ENCODE results near the gene RASA3.
"Not testable (repeated sequence)": the region's sequence is repeated elsewhere in the genome, so short reads cannot be mapped to it uniquely, and the experiment has no call there.

The RASA3 gene

DNA sequence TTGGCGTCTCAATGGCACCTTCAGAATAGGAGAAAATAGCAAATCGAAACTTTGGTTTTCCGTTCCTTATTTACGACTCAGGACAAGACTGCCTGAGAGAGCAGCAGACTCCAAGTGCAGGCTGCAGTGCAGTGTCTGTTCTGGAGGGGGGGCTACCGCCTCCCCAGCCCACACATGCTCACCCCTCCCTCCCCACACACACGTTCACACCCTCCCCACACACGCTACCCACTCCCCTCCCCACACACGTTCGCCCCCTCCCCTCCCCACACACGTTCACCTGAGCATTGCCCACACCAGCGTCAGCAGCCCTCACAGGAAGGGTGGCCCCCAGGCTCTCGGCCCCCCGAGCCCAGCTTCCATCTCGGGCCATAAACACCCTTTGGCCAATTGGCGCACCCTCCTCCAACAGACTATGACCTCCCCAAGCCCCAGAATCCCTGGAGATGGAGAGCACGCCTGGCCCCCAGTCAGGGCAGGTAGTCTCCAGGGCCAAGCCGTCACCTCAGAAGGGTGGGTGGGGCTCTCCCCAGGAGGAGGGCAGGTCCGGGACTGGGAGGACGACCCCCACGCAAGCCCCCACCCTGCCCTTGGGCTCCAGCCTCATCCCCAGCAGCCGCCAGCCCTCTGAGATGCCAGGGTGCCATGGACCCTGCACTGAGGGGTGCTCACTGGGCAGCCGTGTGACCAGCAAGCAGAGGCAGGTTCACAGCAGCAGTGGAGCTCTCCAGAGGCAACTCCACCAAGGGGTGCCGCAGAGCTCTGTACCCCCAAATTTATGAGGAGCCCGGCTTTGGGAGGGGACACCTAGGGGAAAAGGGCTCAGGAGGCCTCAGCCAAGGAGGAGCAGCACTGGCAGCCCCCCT lies 27.5 kb downstream of the RASA3 start:
- peaks cover 42% of the 10 kb centered on the region for H3K4me1 Mint-ChIP-seq
- no peak overlapping the region for H3K4me3 Mint-ChIP-seq
- peaks cover 67% of the 10 kb centered on the region for H3K36me3 Mint-ChIP-seq
- H3K27ac Mint-ChIP-seq = peak overlapping the region; percentile 60
- peaks cover 4% of the 10 kb centered on the region for H3K9me3 Mint-ChIP-seq
- no peak for DNase-seq
- H3K27me3 Mint-ChIP-seq = no peaks in the 10 kb centered on the region
- CTCF ChIA-PET = no interaction called here

DNA sequence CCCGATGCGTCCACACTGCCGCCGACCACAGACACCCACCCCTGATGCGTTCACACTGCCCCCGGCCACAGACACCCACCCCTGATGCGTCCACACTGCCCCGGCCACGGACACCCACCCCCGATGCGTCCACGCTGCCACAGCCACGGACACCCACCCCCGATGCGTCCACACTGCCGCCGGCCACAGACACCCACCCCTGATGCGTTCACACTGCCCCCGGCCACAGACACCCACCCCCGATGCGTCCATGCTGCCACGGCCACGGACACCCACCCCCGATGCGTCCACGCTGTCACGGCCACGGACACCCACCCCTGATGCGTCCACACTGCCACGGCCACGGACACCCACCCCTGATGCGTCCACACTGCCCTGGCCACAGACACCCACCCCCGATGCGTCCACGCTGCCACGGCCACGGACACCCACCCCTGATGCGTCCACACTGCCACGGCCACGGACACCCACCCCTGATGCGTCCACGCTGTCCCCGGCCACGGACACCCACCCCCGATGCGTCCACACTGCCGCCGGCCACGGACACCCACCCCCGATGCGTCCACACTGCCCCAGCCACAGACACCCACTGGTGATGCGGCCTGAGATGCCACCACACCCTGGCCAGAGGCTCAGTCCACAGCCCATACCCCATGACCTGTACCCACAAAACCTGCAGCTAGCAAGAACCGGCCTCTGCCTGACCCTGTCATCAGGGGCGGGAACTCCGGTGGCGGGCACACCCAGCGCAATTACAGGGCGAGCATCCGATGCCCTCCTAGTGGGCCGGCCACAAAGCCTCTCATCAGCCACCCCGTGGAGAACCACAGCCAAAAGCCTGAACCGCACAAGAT lies 28.4 kb downstream of the RASA3 start:
- H3K27ac Mint-ChIP-seq = no peak overlapping the region
- peaks cover 59% of the 10 kb centered on the region for H3K36me3 Mint-ChIP-seq
- peaks cover 4% of the 10 kb centered on the region for H3K9me3 Mint-ChIP-seq
- no peak overlapping the region for H3K4me3 Mint-ChIP-seq
- no peak for DNase-seq
- peaks cover 35% of the 10 kb centered on the region for H3K4me1 Mint-ChIP-seq
- H3K27me3 Mint-ChIP-seq = no peaks in the 10 kb centered on the region
- CTCF ChIA-PET = no interaction called here

DNA sequence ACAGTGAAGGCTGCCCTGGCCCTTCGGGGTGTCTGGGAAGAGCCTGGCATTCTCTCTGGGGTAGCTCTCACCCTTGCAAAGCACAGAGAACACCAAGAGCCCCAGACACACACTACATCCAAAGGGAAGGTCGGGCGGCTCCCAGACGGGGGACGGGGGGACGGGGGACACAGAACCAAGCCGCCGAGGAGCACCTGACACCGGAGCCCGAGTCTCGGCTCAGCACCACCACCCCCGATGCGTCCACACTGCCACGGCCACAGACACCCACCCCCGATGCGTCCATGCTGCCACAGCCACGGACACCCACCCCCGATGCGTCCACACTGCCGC lies 29.2 kb downstream of the RASA3 start:
- H3K27me3 Mint-ChIP-seq, H3K9me3 Mint-ChIP-seq, DNase-seq, CTCF ChIA-PET, H3K4me3 Mint-ChIP-seq: not testable (repeated sequence)
- Mint-ChIP-seq H3K4me1 (peaks cover 31% of the 10 kb centered on the region), H3K36me3 (peaks cover 58% of the 10 kb centered on the region), H3K27ac (peak overlapping the region; percentile 37)

DNA sequence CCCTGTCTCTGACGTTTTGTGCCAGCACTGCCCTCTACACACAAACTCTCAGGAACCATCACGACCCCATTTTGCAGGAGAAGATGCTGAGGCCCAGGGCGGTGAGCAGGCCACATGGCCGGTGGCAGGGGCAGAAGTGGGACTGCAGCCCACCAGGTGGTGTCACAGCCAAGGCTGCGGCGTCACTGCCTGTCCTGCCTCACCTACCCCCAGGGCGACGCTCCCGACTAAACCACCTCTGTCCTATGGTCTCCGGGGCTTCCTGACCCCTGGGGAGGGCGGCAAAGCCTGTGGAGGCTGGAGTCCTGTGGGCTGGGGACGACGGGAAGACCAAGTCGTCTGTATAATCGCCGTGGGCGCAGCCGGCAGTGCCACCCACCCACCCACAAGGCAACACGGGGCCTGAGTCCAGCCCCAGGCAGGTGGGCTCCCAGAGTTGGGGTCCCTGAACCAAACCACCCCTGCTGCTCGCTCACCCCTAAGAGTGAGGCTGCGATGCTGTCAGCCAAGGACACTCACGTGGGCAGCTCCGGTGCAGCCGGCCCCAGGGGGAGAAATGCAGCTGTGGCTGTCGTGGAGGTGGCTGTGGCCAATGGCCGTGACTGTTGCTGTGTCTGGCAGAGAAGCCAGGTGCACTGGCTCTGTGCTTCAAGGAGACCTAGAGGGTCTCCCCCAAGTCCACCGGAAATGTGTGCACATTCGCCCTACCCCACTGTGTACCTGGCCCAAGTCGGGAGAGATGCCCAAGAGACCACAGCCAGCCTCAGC lies 29.7 kb downstream of the RASA3 start:
- DNase-seq = no peak
- CTCF ChIA-PET = no interaction called here
- Mint-ChIP-seq H3K27ac (peak overlapping the region; percentile 37), H3K4me1 (peaks cover 28% of the 10 kb centered on the region), H3K9me3 (peaks cover 4% of the 10 kb centered on the region), H3K4me3 (no peak overlapping the region), H3K27me3 (no peaks in the 10 kb centered on the region), H3K36me3 (peaks cover 58% of the 10 kb centered on the region)

DNA sequence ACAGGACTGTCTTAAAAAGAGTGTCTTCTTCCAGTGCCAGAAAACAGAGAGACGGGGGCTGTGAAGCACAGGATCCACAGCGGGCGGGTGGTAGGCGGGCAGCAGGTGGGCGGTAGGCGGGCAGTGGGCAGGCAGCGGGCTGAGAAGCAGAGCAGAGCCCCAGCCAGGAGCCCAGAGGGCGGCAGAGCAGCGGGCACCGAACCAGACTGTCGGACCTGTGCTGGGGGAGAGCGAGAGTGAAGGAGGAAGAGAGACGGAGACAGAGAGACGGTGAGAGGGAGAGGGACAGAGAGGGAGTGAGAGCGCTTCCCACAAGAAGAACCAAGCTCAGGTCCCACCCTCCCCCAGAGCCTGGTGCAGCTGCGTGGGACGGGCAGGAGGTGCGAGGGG lies 30.3 kb downstream of the RASA3 start:
- CTCF ChIA-PET = no interaction called here
- peaks cover 34% of the 10 kb centered on the region for H3K4me1 Mint-ChIP-seq
- H3K36me3 Mint-ChIP-seq = peaks cover 62% of the 10 kb centered on the region
- no peak overlapping the region for H3K27ac Mint-ChIP-seq
- peaks cover 4% of the 10 kb centered on the region for H3K9me3 Mint-ChIP-seq
- no peak for DNase-seq
- H3K27me3 Mint-ChIP-seq = no peaks in the 10 kb centered on the region
- no peak overlapping the region for H3K4me3 Mint-ChIP-seq

DNA sequence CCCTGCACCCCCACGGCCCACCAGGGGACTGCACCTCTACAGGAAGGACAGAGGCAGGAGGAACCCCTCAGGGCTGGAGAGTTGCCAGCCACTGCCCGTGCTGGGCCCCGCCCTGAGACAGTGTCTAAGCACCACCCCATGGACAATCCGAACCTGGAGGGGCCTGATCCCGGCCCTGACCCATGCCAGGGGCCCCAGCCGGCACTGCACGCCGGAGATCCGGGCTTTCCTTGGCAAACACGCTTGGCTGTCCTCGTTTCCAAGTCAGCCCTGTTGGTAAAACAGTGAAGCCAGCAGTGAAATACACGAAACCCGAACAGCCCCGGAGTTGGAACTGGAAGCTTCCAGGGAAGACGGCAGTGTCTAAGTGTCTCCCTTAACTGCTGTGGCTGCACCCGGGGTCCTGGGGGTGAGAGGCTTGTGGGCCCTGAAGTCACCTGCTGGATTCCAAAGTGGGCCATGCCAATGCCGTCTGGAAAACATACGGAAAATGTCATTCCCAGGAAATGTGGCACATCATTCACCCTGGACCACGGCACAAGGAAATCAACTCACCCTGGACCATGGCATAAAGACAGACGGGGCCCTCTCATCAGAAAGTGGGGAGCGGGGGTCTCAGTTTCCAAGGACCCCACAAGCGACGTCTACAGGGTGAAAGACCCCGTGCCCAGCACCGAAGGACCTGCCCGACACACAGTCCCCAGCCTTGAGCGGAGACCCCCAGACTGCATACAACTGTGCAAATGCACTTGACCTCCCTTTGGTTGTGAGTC lies 30.9 kb downstream of the RASA3 start:
- CTCF ChIA-PET = no interaction called here
- Mint-ChIP-seq H3K27ac (no peak overlapping the region), H3K27me3 (no peaks in the 10 kb centered on the region), H3K36me3 (peaks cover 63% of the 10 kb centered on the region), H3K4me1 (peaks cover 35% of the 10 kb centered on the region), H3K9me3 (peaks cover 10% of the 10 kb centered on the region), H3K4me3 (no peak overlapping the region)
- DNase-seq = no peak

DNA sequence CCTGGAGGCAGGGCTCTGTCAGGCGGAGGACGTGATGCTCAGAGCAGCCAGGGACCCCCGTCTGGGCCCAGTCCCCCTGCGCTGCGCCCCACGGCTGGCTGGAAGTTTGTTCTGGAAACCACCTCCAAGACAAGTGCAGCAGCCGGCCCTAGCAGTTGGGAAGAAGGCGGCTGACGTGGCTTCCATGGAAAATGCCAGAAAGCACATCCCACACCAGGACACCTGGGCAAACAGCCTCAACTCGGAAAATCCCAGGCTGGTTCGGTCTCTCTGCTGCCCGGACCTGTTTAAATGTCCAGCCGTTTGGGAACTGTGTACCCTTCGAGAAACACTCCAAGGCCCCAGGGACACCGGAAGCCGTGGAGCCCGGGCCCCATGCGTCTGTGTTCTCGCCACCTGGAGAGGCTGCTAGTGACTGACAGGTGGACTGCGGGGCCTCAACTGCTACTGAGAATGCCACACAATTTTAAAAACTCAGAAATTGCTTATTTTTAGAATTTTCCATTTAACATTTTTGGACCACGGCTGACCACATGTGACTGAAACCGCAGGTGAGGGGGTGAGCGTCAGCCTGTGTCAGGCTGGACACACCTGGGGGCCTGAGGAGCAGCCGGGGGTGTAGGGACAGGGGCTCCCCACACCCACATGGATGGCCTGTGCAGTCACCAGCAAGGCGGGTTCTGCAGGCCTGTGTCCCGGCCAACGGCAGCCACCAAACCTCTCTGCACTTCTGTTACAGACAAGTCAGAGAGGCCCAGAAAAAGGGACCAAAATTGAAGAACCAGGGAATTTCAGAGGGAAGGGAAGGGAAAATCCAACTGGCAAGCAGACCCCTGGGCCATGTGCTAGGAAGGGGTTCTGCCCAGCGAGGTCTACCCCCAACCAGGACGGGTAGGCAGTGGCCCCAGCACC lies 31.7 kb downstream of the RASA3 start:
- peaks cover 31% of the 10 kb centered on the region for H3K4me1 Mint-ChIP-seq
- no peak for DNase-seq
- CTCF ChIA-PET = no interaction called here
- H3K4me3 Mint-ChIP-seq = no peak overlapping the region
- no peaks in the 10 kb centered on the region for H3K27me3 Mint-ChIP-seq
- peaks cover 16% of the 10 kb centered on the region for H3K9me3 Mint-ChIP-seq
- peaks cover 65% of the 10 kb centered on the region for H3K36me3 Mint-ChIP-seq
- peak overlapping the region; percentile 58 for H3K27ac Mint-ChIP-seq

DNA sequence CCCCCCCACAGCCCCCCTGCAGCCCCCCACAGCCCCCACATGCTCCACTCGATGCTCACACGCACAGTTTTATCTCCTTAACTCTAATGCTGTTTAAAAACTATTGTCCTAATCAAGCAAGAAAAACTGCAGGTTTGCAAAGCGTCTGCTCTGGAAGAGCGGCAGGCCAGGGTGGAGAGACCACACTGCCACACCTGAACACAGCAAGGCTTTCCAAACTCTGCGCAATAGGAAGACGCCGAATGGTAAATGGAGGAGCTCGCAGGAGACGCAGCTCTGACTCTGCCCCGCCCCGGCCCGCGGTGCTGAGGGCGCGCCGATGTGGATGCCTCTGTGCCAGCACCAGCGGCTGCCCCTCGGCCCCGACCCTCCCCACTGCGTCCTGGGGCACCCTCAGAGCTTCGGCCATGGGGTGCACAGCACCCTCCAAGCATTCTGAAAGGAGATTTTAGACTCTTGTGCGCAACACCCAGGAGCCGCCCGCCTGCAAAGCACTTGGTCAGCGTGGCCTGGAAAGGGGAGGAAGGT lies 32.4 kb downstream of the RASA3 start:
- Mint-ChIP-seq H3K27ac (peak overlapping the region; percentile 84), H3K27me3 (no peaks in the 10 kb centered on the region), H3K4me1 (peaks cover 27% of the 10 kb centered on the region), H3K36me3 (peaks cover 67% of the 10 kb centered on the region), H3K9me3 (peaks cover 19% of the 10 kb centered on the region), H3K4me3 (peak overlapping the region; percentile 33)
- CTCF ChIA-PET = no interaction called here
- DNase-seq = no peak

DNA sequence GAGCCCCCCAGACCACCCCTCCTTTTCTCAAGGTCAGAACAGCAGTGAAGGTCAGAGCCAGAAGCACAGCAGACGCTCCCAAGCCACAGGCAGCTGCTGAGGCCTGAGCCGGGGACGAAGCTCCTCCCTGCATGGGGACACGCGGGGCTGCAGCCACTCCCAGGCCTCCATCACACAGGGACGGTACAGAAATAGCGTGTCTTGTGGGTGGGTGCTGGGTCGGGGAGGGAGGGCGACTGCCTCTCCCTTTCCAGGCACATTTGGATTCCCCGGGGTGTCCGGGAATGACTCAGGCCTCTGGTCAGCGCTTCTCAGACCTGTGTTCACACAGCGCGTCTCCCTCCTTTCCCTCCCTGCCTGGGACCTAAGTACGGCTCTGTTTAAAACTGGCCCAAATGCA lies 33.2 kb downstream of the RASA3 start:
- H3K4me1 Mint-ChIP-seq = peaks cover 27% of the 10 kb centered on the region
- H3K36me3 Mint-ChIP-seq = peaks cover 64% of the 10 kb centered on the region
- CTCF ChIA-PET = no interaction called here
- H3K27me3 Mint-ChIP-seq = no peaks in the 10 kb centered on the region
- H3K27ac Mint-ChIP-seq = no peak overlapping the region
- H3K9me3 Mint-ChIP-seq = peaks cover 21% of the 10 kb centered on the region
- no peak for DNase-seq
- no peak overlapping the region for H3K4me3 Mint-ChIP-seq

DNA sequence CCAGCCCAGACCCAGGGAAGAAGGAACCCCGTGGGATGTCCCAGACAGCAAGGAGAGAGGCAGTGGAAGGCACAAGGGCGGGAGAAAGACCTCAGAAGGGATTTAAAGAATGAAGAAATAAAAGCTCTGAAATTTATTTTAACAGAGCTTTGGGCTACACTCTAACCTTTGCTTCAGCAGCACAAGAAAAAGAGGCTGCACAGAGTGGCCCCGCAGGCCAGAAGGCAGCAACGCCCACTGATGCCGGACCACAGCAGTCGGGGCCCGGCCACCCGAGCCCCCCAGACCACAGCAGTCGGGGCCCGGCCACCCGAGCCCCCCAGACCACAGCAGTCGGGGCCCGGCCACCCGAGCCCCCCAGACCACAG lies 33.8 kb downstream of the RASA3 start:
- H3K4me3 Mint-ChIP-seq, H3K27me3 Mint-ChIP-seq, CTCF ChIA-PET, DNase-seq: not testable (repeated sequence)
- peaks cover 69% of the 10 kb centered on the region for H3K36me3 Mint-ChIP-seq
- peaks cover 26% of the 10 kb centered on the region for H3K9me3 Mint-ChIP-seq
- peak overlapping the region; percentile 62 for H3K27ac Mint-ChIP-seq
- peaks cover 28% of the 10 kb centered on the region for H3K4me1 Mint-ChIP-seq

DNA sequence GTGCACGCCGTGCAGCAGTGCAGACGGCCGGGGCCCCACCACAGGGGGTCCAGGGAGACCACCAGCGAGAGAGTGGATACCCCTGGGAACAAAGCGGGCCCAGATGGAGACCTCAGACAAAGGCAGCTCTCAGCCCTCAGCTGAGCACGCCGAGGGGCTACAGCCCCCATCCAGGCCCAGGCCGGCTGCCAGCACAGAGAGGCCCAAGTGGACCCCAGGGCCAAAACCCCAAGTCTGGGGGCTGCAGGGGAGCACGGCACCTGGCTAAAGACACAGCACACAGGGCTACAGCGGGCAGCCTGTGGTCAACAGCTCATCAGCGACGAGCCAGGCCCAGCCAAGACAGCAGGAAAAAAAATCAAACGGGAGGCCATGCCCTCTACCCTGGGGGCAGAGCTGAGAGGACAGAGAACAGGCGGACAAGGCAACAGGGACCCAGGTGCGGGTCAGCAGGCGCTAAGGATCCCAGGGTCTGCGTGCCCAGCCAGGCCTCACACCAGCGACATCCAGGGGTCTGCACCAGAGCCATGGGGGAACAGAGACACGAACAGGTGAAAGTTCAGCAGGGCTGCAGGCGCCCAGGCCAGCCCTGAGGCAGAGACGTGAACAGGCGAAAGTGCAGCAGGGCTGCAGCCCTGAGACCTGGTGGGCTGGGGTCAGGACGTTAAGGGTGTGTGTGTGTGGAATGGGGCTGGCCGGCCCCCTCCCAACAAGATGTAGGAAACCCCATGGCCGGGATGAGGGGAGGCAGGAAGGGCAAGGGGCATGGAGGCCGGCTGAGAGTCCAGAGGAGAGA lies 34.3 kb downstream of the RASA3 start:
- DNase-seq = no peak
- peaks cover 73% of the 10 kb centered on the region for H3K36me3 Mint-ChIP-seq
- no peak overlapping the region for H3K4me3 Mint-ChIP-seq
- H3K27me3 Mint-ChIP-seq = no peaks in the 10 kb centered on the region
- H3K27ac Mint-ChIP-seq = peak overlapping the region; percentile 70
- H3K4me1 Mint-ChIP-seq = peaks cover 30% of the 10 kb centered on the region
- CTCF ChIA-PET = no interaction called here
- peaks cover 32% of the 10 kb centered on the region for H3K9me3 Mint-ChIP-seq

DNA sequence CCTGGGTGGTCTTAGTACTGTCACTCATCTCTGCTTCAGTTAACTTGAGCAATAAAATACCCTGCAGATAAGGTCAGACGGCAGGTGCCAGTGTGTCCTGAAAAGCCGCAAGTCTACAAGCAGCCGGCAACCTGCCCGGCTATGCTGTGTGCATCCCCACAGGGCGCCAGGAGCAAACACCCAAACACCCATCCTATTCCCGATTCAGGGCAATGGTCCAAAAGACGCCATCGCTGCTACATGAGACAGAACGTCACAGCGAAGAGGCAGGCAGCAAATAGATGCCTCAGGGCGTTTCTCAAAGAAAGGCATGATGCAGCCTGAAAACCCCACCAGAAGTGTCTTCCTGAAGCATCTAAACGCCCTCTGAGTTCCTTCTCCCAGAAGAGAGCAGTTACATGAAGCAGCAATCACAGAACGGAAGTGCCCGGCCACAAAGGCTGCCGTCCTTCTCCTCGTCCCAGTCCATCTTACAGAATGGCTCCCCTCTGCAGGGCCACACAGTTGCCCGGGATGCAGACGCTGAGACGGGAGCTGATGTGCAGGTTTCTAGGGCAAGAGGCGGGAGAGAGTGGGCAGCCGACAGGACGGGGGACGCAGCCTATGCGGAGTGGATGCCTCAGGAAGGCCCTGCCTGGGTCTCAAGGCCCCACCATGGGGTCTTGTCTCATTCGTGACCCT lies 35.1 kb downstream of the RASA3 start:
- peaks cover 29% of the 10 kb centered on the region for H3K4me1 Mint-ChIP-seq

More for the DNA sequence above, 35.1 kb downstream of the RASA3 start:
- Mint-ChIP-seq H3K27ac (peak overlapping the region; percentile 70), H3K4me3 (no peak overlapping the region), H3K36me3 (peaks cover 74% of the 10 kb centered on the region), H3K27me3 (no peaks in the 10 kb centered on the region), H3K9me3 (peaks cover 35% of the 10 kb centered on the region)
- no peak for DNase-seq
- CTCF ChIA-PET = no interaction called here

All from activated naive CD4-positive, alpha-beta T cell treated with anti-CD3 and anti-CD28 coated beads, Interleukin-2, amount 10 ng/mL, durations not matched to agents 7 days and 5 days (primary cell).